Stimulated activated CD4-positive, alpha-beta T cell treated with anti-CD3 and anti-CD28 coated beads, Interleukin-1b, Interleukin-23, amount 100 ng/mL, for 1 hour (primary cell): Measurements from ENCODE around the gene CAPN15.
"Not testable (repeated sequence)": the region's sequence is repeated elsewhere in the genome, so short reads cannot be mapped to it uniquely, and the experiment has no call there.

ENCODE experiments used
- DNase-seq, 2 donors: peaks; one replicate each; pipeline ENCODE4 v3.0.0-alpha.2; 2020; ENCODE audit warnings: low read depth in 2 of 2

The CAPN15 gene

DNA sequence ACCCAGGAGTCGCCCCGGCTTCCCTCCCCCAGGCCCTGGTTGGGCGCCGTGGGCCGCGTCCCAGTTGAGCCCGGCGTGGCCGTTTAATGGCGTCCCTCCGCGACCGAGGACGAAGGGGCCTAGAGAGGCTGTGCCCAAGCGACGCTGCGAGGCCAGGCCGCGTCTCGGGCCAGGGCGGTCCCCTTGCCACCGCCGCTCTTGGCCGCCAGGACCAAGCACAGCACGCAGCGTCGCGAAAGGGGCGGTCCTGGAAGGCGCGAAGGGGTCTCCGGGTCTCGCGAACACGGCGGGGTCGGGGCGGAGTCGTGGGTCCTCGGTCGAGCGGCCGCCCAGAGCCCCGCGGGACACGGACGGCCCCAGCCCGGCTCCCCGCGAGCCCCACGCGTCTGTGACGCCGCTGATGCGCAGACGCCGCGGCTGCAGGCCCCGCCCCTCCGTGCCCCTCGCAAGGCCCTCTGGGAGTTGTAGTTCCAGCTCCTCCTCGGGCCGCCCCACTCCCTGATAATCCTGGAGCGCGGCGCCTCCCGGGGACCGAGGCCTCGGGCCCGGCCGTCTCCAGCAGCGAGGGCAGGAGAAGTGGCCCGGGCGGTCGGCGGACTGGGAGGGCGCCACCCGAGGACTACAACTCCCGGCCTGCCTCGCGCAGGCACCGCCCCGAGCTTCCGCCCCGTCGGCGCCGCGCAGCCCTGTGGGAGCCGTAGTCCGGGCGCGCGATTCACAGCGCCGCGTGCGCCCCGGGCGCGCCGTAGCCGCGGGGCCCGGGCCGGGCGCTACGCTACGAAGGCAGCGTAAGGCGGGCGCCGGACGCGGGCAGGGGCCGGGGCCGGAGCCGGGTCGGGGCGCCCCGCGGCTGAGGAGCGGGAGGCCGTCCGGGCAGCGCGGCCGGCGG is at the start of gene CAPN15:
TSS of gene CAPN15 (plus strand) at position 698 of the 889 bp plus-strand sequence. CDS start 19,127 bp downstream, outside the sequence.
- DNase-seq, result peak; percentile 65 to 69

GRCh38 chr16:478287-478686 is 49.2 kb upstream of the CAPN15 start:
- DNase-seq, result not testable (repeated sequence)

DNA sequence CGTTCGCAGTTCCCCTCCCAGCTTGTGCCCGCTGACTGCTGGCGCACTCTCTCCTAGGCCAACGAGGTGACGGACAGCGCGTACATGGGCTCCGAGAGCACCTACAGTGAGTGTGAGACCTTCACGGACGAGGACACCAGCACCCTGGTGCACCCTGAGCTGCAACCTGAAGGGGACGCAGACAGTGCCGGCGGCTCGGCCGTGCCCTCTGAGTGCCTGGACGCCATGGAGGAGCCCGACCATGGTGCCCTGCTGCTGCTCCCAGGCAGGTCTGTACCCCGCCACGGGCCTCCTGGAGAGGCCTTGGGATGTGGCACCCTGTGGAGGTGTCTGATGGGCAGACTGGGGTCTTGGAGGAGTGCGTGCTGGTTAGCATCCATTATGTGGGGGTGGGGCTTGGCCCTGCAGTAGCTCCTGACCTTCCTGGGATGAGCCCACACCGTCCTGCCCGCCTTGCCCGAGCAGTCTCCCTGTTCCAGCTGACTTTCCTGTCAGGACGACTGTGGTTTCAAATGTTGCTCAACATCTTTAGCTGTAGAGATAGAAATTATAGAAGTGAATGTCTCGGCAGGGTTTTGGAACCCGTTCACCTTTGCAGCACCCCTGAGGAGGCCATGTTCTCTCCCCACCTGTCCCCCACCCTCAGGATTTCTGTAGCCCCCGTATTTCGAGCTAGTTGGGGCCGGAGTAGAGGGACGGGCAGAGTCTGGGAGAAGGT is 44.9 kb upstream of the CAPN15 start:
- DNase-seq, result no peak

- DNase-seq, result no peak
Measured at GRCh38 chr16:483341-484075, 44.0 kb upstream of the CAPN15 start.

DNA sequence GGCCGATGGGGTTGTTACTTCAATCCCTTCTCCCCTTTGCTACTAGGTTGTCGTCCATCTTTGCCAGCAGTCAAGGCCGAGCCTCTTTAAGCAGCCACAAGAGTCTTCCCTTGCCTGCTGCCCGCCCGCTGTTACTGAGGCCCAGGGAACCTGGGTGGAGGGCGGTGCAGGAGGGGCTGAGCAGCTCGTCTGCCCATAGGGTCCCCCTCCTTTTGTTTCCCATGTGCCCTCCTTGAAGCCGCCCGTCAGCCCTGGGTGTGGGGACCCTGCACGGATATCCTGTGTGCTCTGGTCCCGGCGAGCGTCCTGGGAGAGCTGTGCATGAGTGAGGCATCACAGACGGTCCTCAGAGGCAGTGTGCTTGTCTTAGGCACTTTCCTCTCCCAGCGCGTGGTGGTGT is 37.9 kb upstream of the CAPN15 start:
- no peak for DNase-seq

DNA sequence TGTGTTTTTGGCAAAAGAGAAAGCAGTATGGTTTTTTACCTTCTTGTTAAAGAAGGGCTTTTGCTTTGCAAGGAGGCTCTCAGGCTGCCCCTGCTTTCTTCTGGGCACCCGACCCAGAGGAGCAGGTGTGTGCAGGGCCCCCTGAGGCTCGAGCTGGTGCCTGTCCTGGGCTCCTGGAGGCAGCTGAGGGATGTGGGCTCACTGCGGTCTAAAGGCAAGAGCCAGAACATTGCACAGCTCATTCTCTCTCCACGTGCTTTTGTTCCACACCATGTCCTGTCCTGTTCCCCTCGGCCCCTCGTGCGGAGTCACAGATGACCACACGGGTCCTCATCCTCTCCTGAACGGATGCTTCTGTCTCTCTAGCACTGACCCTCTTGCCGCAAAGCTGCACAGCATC is 36.7 kb upstream of the CAPN15 start:
- DNase-seq, result no peak

GRCh38 chr16:491220-491919 is 36.1 kb upstream of the CAPN15 start:
- DNase-seq, result no peak

DNA sequence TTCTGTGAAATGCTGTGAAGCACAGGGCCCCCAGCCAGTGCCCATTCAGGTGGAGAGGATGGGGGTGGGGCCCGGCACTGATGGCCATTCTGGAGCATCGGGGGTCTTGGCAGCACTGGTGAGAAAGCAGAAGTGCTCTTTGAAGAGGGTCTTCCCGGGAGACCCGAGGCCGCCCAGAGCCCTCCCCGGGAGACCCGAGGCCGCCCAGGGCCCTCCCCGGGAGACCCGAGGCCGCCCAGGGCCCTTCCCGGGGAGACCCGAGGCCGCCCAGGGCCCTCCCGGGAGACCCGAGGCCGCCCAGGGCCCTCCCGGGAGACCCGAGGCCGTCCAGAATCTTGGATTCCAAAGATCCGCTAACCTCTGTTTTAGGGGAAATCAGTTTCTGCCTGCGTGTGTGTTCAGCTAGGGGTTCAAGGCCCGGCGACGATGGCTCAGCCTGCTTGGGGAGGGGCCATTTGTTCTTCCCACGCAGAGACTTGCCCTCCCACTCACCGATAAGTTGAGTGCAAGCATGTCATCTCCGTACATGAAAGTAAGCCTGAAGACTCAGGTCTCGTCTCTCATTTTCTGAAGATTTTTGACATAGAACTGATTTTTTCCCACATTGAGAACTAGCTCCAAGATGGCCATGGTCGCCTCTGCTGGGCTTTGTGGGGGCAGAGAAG is 35.2 kb upstream of the CAPN15 start:
- DNase-seq, result no peak

DNA sequence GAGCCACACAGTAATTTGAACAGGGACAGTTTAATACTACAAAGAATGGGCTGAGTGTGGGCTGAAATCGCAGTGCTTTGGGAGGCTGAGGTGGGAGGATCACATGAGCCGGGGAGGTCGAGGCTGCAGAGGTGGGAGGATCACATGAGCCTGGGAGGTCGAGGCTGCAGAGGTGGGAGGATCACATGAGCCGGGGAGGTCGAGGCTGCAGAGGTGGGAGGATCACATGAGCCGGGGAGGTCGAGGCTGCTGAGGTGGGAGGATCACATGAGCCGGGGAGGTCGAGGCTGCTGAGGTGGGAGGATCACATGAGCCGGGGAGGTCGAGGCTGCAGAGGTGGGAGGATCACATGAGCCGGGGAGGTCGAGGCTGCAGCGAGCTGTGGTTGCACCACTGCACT is 32.8 kb upstream of the CAPN15 start:
- not testable (repeated sequence) for DNase-seq

GRCh38 chr16:495127-495748 is 32.3 kb upstream of the CAPN15 start:
- no peak for DNase-seq

DNA sequence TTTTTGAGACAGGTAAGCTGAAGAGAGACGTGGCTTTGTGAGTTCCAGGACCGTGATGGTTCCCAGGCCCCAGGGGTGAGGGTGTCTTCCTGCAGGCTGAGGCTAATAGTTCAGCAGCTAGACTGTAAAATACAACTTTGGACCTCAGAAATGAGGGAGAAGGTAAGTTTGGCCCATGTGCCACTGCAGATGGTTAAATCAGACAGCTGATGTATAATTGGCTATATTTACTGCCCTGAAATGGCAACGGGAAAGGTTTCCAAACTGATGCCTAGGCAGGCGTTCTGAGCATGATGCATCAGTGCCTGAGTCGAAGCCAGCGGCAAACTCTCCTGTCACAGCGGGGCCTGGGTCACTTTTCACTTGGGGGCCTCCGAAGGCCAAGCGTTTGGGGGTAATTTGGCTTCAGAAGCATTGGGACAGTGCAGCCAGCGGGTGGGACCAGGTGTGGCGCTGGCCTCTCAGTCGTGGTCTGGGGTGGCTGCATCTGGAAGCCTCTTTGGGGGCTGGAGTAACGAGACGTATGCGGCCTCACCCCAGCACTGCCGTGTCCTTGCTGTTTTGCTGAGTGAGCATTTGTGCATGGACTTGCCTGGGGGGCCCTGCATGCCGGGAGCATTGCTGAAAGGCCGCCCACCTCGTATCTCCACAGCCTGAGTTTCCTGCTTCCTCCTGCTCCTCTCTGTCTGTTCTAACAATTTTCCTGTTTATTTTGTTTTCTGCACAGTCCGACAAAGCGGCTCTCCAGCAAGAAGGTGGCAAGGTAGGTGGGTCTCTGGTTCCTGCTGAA is 31.2 kb upstream of the CAPN15 start:
- DNase-seq, result no peak

GRCh38 chr16:497258-497657 is 30.3 kb upstream of the CAPN15 start:
- no peak for DNase-seq

DNA sequence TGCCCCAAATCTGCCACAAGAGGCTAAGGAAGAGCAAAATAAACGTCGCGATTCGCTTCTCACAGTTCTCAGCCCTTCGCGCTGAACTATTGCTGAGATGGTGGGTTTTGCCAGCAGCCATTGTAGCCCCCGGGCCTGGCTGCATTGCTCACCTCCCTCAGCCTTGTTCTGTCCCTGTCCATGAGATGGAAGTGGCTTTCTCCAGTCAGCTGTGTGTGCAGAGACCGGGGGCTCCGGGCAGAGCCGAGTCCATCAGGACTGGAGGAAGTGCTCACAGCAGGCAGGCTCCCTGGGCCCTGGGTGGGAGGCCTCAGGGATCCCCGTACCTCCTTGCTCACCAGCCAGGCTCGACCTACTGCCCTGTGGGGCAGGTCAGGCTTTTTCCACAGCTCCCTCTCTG is 27.6 kb upstream of the CAPN15 start:
- DNase-seq, result no peak

DNA sequence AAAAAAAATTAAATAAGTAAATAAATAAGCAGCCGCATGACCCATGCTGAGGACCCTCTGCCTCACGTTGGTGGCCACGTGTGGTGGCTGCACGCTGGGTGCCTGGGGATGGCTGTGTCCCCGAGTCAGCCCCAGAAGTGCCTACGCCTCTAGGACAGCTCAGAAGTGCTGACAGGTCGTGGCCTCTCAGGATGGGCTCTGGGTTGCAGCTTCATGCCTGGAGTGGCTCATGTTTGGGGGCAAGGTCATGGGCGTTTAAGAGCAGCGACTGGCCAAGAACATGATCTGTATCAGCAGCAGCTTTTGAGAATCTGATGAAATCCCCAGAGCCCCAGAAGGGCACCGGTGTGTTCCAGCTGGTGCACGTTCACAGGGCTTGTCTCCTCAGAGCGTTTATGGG is 26.8 kb upstream of the CAPN15 start:
- no peak for DNase-seq

DNA sequence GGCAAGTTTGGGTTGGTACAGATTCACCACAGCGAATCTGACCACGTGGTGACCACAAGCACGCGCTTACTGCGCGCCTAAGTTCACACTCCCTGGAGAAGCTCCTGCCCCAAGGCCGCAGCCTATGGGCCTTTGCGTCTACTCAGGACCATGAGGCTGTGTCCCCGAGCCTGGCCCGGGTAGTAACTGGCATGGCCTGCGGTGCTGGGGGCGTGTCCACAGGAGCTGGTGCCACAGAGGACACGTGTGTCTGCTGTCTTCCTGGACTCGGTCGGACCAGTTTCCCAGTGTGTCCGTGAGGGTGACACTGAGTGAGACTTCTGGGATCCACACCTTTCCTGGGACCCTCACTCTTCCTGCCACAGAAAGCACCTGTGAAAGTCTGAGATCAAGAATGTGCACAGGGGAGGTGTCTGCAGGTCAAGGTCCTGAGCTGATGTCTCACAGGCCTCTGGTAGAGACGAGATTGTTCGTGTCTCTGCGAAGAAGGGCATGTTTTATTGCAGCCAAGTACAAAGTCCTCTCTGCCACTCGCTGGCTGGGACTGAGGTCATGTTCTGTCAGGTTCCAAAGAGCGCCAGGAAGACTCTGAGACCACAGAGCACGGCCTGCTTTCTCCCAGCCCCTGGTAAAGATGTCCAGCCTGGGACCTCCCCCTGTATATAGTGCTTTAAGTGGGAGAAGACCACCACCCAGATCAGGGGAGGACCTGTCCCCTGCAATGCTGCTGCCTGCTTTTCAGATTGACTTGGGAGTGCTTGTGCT is 25.2 kb upstream of the CAPN15 start:
- no peak for DNase-seq

GRCh38 chr16:503150-504071 is 24.1 kb upstream of the CAPN15 start:
- no peak for DNase-seq

DNA sequence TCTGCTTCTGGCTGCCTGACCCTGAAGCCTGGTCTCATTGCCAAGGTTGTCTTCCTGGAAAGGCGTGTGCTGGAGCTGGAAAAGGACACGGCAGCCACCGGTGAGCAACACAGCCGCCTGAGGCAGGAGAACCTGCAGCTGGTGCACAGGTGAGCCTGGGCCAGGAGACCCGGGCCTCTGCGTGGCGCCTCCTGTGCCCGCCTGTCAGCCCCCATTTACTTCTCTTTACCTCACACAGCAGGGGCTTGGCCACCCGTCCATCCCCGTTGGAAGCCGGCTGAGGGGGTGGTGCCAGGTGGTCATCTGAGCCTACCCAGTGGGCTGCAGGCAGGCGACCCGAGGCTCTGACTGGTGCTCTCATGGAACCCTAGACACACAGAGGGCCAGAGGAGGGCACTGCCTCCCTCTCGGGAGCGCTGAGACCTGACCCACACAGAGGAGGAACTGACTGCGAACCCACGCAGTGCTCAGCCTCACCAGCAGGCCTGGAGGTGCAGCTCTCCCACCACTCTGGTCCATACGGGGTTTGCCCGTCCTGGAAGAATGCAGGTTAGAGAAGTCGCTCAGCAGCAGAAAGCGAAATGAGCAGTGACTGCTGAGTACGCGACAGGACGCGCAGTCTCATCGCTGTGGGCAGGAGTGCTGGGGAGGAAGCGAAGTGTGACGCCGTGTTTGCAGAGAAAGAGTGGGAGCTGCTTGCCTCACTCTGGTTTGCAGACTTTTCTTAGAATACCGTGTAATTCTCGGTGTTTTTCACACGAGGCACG is 21.9 kb upstream of the CAPN15 start:
- no peak for DNase-seq
